HG02623 (cell line): Measurements from ENCODE around the gene CD244.
"Not testable (repeated sequence)": the region's sequence is repeated elsewhere in the genome, so short reads cannot be mapped to it uniquely, and the experiment has no call there.

Source experiments
- ATAC-seq: cut with Tn5 transposase; IDR thresholded peaks from one replicate; pipeline ENCODE4 v1.9.1; 2021; ENCODE audit warnings: moderate library complexity; ENCODE audit not compliant: unreplicated experiment

The CD244 gene

GRCh38 chr1:160879056-160879455, 16.4 kb upstream of the CD244 start:
- no peak for ATAC-seq

GRCh38 chr1:160877221-160877620, 14.5 kb upstream of the CD244 start:
- ATAC-seq = no peak

GRCh38 chr1:160876311-160876710, 13.6 kb upstream of the CD244 start:
- ATAC-seq = no peak

DNA sequence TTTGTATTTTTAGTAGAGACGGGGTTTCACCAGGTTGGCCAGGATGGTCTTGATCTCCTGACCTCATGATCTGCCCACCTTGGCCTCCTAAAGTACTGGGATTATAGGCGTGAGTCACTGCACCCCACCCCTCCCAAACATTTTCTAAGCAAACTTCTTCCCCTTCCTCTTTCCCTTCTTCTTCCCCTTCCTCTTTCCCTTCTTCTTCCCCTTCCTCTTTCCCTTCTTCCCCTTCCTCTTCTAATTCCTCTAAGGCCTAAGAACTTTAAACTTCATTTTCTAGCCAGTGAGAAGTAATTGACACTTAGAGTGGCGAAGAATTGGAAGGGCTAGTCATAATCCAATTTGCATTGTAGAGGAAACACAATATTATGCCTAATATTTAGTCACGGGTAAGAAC, 12.9 kb upstream of the CD244 start:
- ATAC-seq = not testable (repeated sequence)

- no peak for ATAC-seq
Observed at GRCh38 chr1:160874935-160875334, 12.2 kb upstream of the CD244 start.

DNA sequence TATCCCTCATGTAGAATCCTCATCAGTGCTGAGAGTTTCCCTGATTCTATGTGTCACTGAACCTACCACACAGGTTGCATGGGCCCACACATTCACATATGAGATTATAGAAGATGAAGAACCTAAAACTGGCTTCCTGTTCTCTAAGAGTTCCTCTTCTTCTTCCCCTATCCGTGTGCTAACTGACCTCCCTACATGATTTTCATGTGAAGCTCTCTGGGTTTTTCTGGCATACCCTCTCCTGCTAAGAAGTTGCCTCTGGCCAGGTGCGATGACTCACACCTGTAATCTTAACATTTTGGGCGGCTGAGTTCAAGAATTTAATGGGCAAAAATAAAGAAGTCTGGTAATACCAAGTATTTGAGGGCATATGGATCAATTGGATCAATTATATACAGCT, 5.5 kb upstream of the CD244 start:
- ATAC-seq = no peak

DNA sequence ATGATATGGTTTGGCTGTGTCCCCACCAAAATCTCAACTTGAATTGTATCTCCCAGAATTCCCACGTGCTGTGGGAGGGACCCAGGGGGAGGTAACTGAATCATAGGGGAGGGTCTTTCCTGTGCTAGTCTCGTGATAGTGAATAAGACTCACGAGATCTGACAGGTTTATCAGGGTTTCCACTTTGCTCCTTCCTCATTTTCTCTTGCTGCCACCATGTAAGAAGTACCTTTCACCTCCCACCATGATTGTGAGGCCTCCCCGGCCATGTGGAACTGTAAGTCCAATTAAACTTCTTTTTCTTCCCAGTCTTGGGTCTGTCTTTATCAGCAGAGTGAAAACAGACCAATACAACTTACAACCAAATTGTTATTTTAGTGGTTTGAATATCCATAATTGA, 5.0 kb upstream of the CD244 start:
- not testable (repeated sequence) for ATAC-seq

DNA sequence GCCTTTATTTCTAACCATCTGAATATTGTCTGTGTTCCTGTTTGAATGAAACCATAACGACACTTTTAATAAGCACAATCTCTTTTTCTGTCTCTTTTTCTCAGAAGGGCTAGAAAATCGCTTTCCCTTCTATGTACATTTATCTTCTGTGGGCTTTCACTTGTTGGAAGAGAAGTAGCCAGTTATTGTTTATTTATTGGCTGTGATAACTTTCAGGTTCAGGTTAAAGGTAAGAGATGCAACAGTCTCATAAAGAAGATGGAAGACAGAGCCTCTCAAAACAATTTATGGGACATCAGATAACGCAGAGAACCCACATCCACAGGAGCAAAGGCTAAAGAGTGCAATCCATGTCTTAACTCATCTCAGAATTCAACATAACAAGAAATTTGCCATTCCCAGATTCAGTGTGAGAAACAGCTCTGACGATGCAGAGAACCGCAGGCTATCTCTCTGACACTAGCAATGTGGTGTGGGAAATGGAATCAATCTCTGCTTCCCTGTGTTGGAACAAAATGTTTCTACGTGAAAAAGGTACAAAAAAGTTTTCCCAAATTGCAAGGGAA, 4.1 kb upstream of the CD244 start:
- ATAC-seq = no peak

GRCh38 chr1:160866001-160866694, 3.5 kb upstream of the CD244 start:
- no peak for ATAC-seq

DNA sequence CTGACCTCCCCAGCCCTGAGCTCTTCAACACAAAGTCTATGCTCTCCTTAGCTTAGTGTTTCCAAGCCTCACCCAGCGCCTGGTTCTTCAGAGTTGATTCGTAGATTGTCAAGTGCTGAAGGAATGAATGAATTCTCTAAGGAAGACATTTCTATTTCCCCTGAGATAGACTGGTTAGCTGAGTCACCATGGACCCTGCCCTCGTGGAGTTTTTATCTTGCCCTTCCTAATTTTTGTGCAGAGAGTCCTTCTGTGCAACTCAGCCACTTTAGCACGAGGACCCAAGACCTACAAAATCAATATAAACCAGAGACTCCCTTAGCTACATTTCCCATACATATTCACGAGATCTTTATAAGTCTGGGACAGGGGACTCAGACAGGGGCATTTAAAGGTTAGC, 2.6 kb upstream of the CD244 start:
- ATAC-seq = no peak

DNA sequence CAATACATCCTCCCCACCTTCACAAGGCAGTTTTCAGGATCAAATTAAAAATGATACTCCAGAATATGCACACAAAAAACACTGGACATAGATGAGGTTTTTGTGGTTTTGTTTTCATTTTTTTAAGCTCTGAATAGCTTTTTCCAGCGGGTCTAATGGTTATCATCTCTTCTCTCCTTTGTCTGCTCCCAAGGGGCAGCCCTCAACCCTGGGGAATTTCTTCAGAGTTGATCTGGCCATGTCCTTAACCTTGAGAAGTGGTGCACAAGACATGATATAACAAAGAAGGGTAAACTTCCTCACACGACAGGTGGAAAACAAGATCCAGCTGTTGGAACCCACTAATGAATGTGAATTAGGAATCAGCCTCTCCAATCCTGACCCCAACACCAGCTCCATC, 1.5 kb upstream of the CD244 start:
- no peak for ATAC-seq

- no peak for ATAC-seq
Observed at GRCh38 chr1:160863774-160864131, 1.1 kb upstream of the CD244 start.

GRCh38 chr1:160863061-160863773, 530 bp upstream of the CD244 start:
- no peak for ATAC-seq

DNA sequence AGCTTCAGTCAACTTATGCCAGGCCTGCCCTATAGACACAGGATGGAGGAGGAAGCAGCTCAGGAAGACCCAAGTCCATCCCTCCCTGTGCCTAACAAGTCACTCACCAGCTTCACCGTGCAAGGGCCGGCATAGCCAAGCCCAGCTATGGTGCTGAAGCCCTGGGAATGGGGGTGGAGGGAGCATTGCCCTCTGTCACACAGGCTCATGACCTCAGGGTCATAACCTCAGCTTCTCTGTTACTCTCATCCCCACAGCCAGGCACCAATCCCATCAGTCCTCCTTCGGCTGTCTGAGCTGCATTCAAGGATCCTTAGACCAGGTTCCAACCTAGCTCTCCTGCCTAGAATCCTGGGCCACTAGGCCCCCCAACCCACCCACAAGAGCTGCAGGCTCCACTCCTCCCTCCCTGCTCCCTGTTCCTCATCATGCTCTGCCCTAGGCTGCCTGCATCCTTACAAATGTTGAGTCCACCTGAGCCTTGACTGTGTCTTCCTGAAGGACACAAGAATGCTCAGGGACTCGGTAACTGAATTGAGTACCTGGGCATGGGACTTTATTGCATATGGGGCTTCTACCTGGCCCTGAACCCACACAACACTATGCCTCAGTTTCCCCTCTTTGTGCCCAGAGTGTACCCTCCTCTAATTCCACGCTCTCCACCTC, 1.7 kb downstream of the CD244 start:
- ATAC-seq = no peak

DNA sequence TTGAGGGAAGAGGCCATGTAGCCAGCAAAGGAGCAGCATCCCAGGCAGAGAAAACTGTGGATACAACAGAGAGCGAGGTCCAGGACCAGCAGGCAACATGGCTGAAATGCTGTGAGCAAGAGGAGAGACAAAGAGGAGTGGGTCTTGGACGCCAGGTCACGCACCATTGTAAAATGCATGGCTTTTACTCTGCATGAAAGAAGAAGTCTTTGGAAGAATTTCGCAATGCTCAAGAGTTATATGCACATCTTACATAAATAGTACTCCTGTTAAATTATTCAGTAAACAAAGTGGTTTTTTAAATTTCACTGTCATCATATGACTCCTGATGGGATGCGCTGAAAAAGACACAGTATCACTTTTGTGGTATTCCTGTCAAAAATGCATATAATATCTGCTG, 3.5 kb downstream of the CD244 start:
- no peak for ATAC-seq

GRCh38 chr1:160858507-160858906, 4.2 kb downstream of the CD244 start:
- ATAC-seq = no peak

GRCh38 chr1:160858097-160858496, 4.6 kb downstream of the CD244 start:
- no peak for ATAC-seq

DNA sequence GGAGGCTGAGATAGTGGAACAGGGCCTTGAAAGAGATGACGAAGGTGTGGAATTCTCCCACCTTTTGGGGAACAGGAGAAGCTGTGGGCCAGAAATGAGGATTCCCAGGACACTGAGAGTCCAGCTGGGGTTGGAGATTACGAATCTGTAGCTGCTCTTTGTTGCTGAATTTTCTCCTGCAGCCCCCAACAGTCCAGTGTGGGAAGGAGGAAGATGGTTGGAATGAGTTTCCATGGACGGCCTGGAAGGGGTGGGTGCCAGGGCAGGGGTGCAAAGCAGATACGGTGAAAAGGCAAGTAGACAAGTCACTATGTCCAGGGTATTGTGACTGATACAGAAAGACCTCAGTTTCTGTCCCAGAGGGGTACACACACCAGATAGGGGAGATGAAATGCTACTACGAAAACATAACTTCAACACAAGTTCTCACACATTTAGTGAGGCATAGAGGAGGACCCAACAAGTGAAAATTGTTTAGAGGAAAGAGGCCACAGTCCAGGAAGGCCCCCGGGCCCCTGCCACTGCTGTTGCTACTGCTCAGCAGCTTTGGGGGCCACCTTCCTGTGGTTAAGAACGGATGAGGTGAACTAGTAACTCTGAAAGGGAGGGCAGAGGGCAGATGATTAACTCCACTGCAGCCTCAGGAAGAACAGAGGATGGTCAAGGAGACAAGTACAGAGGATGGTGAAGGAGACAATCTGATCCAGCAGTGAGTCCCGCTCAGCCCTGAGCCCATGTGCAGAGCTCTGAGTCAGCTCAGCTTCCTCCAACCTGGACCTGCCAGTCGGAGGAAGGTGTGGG, 7.3 kb downstream of the CD244 start:
- peak; percentile 67 for ATAC-seq

DNA sequence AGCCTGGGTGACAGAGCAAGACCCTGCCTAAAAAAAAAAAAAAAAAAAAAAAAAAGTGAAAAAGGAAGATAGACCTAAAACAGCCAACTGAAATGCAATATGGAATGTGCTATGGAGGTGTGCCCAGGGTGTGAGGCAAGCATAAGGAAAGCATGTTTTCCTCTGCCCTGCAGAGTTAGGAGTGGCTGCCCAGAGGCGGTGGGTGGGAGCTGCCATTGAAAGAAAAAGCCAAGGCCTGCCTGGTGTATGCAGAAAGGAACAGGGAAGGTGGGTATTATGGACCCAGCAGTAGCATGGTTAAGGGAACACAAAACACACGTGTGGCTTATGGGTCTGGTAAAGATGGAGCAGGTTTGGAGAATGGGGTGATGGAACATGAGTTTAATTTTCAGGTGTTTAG, 8.9 kb downstream of the CD244 start:
- ATAC-seq = no peak

- no peak for ATAC-seq
Observed at GRCh38 chr1:160853014-160853413, 9.7 kb downstream of the CD244 start.

DNA sequence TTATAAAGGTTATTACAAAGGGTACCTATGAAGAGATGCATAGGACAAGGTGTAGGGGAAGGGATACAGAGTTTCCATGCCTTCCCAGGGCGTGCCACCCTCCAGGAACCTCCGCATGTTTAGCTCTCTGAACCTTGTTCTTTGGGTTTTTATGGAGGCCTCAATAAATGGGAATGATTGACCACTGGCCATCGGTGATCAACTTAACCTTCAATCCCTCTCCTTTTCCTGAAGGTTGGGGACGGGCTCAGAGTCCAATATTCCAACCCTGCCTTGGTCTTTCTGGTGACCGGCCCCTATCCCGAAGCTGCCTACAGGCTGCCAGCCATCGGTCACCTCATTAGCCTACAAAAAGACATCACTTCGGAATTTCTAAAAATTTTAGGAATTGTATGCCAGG, 11.7 kb downstream of the CD244 start:
- no peak for ATAC-seq
